Measurements from ENCODE around the gene ZDHHC14.

ZDHHC14 gene

GRCh38 chr6:157519255-157520116 lies 138.5 kb downstream of the ZDHHC14 start:
- no peak for DNase-seq

- no peak for DNase-seq
These were observed 139.1 kb downstream of the ZDHHC14 start for GRCh38 chr6:157520117-157520406.

DNA sequence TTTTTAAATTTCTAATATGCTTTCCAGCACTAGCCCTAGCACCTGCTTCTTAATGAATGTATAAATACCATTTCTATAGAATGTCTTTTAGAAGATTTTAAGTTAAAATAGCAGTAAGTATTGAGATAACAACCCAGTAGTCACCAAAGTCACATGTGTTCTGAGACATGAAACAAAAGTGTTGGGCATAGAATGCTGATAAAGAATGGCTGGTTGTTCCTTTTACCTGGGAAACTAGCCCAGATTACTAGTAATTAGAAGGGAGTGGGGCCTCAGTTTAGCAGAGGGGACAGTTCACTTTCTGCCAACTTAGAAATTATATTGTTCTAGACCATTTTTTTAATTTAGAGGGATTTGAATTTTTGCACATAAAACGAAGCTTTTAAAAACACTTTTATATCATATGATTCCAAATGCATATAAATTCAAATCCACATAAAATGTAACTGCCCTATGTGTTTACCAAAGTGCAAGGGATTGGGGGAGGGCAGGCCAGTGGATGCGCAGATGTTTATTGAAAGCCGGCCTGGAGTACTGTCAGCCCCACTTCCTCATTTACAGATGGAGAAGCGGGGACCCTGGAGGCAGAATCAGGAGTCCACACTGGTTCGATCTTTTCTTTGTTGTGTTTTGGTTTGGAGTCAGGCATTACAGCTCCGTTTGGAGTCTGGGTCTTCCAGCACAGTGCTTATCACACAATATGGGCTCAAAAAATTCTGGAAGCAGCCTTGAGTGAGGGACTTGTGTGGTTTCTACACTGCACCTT lies 139.8 kb downstream of the ZDHHC14 start:
- DNase-seq = no peak

DNA sequence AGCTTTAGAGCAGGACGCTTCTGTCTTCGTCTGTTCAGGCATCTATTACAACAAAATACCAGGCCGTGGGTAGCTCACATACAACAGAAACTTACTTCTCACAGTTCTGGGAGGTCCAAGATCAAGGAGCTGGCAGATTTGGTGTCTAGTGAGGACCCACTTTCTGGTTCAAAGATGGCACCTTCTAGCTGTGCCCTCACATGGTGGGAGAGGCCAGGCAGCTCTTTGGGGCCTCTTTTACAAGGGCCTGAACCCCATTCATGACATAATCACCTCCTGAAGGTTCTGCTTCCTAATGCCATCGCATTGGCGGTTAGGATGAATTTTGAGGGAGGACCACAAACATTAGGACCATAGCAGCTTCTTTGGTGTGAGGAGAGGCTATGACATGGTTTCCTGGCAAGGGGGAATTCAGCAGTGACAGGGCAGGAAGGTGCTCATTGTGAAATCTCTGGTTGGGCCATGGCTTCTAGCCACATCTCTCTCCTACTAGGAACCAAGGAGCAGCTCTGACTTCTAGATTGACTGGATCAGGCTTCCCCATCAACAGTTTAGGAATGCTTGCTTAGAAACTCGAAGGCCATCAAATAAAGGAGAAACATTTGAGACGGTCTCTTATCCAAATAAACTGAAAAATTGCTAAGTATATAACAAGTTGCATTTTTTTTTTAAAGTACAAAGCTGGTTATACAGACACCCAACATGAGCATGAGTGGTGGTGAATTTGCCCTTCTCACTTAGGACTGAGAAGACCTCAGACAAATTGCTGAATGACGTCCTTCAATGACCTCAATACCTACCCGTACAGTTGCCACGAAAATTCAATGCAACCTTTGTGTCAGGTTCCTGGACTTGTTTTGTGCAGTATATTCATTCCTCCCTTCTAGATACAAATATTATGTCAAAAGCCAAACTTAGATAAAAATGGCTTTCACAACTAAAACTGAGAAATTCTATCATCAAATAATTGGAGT lies 140.7 kb downstream of the ZDHHC14 start:
- no peak for DNase-seq

DNA sequence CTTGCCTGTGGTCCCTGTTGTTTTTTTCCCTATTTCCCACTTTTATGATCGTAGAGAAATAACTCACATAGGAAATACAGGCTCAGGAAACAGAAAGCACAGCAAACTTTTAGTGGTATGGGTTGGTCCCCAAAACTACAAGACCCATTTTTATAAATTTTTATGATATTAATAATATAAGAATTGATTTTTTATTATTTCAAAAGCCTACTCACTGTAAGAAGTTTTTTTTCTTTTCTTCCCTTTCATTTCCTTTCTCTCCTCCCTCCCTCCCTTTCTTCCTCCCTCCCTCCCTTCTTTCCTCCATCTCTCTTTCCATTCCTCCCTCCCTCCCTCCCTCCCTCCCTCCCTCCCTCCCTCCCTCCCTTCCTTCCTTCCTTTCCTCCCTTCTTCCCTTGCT lies 141.5 kb downstream of the ZDHHC14 start:
- no peak for DNase-seq

GRCh38 chr6:157524735-157525134 lies 143.7 kb downstream of the ZDHHC14 start:
- DNase-seq = no peak

GRCh38 chr6:157525292-157525889 lies 144.4 kb downstream of the ZDHHC14 start:
- DNase-seq = no peak

- no peak for DNase-seq
These were observed 145.0 kb downstream of the ZDHHC14 start for GRCh38 chr6:157525918-157526425.

GRCh38 chr6:157527471-157527907 lies 146.5 kb downstream of the ZDHHC14 start:
- no peak for DNase-seq

- no peak for DNase-seq
These were observed 148.1 kb downstream of the ZDHHC14 start for GRCh38 chr6:157528931-157529653.

GRCh38 chr6:157529654-157530039 lies 148.7 kb downstream of the ZDHHC14 start:
- no peak for DNase-seq

DNA sequence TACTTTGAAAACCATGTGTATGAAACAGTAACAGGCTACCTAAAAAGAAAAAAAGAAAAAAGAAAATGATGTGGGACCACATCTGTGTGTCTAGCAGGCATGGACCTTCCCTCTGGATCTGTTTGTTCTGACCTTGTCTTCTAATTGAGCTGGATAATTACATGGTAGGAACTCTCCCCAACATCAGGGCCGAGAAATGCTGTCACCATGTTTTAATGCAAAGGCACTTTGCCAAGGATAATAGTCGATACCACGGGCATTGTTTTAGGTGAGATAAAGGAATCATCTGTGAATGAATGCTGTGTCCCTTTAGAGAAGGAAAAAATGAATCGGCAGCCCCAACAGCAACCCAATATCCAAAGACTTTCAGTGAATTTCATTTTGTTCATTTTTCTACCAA lies 149.1 kb downstream of the ZDHHC14 start:
- DNase-seq = no peak

- DNase-seq = no peak
These were observed 149.8 kb downstream of the ZDHHC14 start for GRCh38 chr6:157530724-157531168.

DNA sequence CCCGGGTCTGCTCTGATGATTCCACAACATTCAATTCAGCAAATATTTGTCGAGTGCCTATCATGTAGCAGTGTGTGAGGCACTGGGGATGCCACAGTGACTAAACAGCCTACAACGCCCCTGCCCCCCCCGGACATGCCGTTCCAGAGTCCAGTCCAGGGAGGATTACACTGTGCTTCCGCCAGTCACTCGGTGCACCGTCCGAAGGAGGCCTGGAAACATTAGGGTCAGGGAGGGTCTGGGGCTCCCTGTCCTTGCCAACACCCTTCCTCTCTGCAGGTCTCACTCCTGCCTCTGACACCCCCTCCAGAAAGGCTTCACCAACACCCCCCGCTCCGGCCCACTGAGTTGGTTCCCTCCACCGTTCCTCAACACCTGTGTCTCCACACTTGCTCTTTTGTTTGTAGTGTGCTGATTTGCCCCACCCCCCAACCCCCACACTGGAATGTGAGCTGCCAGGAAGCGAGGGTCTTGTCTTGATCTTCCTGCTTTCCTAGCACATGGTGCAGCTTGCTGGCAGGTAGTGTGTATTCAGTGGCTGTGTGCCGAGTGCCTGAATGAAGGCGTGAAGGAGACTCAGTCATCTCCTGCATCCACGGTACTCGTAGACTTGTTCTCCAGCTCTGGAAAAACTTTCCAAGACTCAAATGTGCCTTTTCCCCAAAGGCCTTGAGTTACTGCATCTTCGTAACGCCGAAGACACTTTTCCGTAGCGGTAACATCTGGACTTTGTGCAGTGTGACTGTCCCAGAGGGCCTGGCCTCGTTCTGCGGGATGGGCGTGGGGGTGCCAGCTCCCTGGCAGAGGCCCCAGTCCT lies 150.4 kb downstream of the ZDHHC14 start:
- no peak for DNase-seq

GRCh38 chr6:157531986-157532365 lies 151.0 kb downstream of the ZDHHC14 start:
- DNase-seq = no peak

DNA sequence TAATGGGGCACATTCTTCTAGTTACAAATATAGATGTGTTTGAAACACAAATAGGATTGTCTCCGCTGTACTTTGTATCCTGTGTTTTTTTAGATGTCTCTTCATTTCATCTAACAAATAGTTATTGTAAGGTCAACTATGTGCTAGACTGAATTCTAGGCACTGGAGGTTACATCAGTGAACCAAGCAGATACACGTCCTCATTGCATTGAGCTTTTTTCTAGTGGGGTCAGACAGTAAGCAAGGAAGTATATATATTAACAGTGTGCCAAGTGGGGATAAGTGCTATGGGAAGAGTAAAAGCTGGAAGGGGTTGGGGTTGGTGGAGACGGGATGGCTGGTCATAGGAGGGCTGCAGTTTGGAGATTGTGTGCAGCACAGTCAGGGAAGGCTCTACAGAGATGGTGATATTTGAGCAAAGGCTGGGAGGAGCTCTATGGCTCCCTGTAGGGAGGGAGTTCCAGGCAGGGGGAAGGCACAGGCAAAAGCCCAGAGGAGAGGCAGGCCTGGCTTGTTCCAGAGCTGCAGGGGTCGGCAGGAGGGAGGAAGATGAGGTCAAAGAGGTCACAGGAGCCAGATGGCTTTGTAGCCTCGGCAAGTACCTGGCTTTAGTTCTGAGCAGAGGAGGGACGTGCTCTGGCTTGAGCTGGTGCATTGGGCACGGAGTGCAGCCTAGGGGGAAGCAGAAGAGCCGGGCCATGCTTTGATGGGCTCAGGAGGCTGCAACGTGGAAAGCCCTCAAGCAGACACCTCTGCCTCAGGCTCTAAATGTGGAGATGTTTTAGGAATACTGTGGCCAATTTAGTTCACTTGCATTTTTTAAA lies 152.3 kb downstream of the ZDHHC14 start:
- DNase-seq = no peak

GRCh38 chr6:157534134-157534871 lies 153.3 kb downstream of the ZDHHC14 start:
- no peak for DNase-seq

GRCh38 chr6:157534977-157535339 lies 154.0 kb downstream of the ZDHHC14 start:
- DNase-seq = no peak
